ENCODE measurements around the gene FANCC. TPM values are rescaled to one million over a fixed set of nuclear protein-coding genes. Genes with fewer than 3 reads are reported as not detected.
A peak's percentile ranks its signal among the peaks of the same experiment; 100 is the strongest.

FANCC gene
- total RNA-seq, 2 experiments from 2014 or later, result 5.7 to 6.3 TPM

DNA sequence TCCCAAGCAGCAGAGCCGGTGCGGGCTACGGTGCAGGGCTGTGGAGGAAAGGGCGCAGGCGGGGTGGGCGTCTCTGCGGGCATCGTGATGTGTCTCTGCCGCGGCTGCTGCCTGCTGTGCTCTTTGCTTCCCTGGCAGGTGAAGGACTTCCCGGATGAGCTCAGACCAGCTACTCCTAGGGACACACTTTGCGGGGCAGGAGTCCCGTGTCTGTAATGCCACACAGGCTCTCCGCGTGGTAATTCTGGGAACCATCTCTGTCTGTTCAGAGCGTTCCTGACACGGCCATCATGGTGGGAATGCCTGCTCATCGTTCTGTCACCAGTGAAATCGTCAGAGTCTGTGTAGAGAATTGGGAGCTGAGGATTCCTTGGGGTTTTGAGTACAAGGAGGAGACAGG lies 235.5 kb downstream of the FANCC start:
- Mint-ChIP-seq H3K4me3 (no peak overlapping the region), H3K36me3 (ENCODE audit: low read depth) (peaks cover 5% of the 10 kb centered on the region), H3K27me3 (no peaks in the 10 kb centered on the region), H3K27ac (no peak overlapping the region), H3K4me1 (ENCODE audit: low read depth) (no peaks in the 10 kb centered on the region), H3K9me3 (no peaks in the 10 kb centered on the region)
- H3K9me3 ChIP-seq (ENCODE audit: control insufficient read depth in 1 of 2, insufficient read depth in 1 of 2, low read length in 2 of 2), result no peaks in the 10 kb centered on the region
- H3K4me3 ChIP-seq (ENCODE audit: low read length), result no peak overlapping the region
- ChIA-PET POLR2A (no interaction called here), CTCF (no interaction called here)
- DNase-seq, result no peak
- TF ChIP-seq, protein P1, sequence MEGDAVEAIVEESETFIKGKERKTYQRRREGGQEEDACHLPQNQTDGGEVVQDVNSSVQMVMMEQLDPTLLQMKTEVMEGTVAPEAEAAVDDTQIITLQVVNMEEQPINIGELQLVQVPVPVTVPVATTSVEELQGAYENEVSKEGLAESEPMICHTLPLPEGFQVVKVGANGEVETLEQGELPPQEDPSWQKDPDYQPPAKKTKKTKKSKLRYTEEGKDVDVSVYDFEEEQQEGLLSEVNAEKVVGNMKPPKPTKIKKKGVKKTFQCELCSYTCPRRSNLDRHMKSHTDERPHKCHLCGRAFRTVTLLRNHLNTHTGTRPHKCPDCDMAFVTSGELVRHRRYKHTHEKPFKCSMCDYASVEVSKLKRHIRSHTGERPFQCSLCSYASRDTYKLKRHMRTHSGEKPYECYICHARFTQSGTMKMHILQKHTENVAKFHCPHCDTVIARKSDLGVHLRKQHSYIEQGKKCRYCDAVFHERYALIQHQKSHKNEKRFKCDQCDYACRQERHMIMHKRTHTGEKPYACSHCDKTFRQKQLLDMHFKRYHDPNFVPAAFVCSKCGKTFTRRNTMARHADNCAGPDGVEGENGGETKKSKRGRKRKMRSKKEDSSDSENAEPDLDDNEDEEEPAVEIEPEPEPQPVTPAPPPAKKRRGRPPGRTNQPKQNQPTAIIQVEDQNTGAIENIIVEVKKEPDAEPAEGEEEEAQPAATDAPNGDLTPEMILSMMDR (IDR thresholded peaks at IDR 0.05), result no peak
- intact Hi-C loops (cut with DNase I, micrococcal nuclease), result no loop called here
- H3K36me3 ChIP-seq (ENCODE audit: insufficient read depth, low read length), result no peaks in the 10 kb centered on the region
- ATAC-seq (ENCODE audit: poor library complexity), result no peak
- H3K4me1 ChIP-seq (ENCODE audit: insufficient read depth, low read length), result no peaks in the 10 kb centered on the region
- H3K27me3 ChIP-seq (ENCODE audit: control insufficient read depth in 1 of 2, insufficient read depth in 2 of 2, low read length in 2 of 2), result no peaks in the 10 kb centered on the region
- no peak overlapping the region for H3K27ac ChIP-seq (ENCODE audit: low read depth in 1 of 2, low read length in 2 of 2)

DNA sequence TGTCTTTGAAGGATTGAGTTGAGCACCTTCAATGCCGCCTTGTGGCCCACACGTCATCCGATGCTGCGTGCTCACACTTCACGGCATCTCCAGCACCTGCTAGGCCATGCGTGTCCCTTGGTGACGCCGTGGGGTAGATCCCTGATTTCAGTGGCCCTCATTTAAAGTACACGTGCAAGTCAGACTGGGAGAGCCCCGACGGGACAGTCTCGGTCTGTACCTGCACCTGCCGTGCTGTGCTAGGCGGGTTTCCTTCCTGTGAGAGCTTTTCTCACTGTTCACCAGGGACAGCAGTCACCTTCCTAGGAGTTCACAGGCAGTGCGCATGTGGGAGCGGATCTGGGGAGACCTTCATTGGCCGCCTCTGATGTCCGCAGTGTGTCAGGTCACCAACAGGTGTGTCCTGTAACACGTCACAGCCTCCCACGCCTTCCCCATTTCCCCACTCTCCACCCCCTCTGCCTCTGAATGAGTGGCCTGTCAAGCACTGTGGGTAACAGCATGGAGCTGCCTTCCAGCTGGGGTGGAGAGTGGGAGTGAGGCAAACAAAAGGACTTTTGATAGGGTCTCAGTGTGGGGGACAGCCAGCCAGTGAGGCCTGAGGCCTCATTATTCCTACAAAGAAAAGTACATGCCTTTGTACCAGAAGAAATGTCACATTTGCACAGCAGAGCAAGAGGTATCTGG lies 236.4 kb downstream of the FANCC start:
- intact Hi-C loops (cut with DNase I, micrococcal nuclease), result no loop called here
- Histone ChIP-seq H3K27ac (ENCODE audit: low read depth in 1 of 2, low read length in 2 of 2) (no peak overlapping the region), H3K36me3 (ENCODE audit: insufficient read depth, low read length) (no peaks in the 10 kb centered on the region), H3K4me1 (ENCODE audit: insufficient read depth, low read length) (no peaks in the 10 kb centered on the region), H3K27me3 (ENCODE audit: control insufficient read depth in 1 of 2, insufficient read depth in 2 of 2, low read length in 2 of 2) (no peaks in the 10 kb centered on the region), H3K4me3 (ENCODE audit: low read length) (no peak overlapping the region), H3K9me3 (ENCODE audit: control insufficient read depth in 1 of 2, insufficient read depth in 1 of 2, low read length in 2 of 2) (no peaks in the 10 kb centered on the region)
- POLR2A ChIA-PET, result no interaction called here
- peaks cover 5% of the 10 kb centered on the region for H3K36me3 Mint-ChIP-seq (ENCODE audit: low read depth)
- CTCF ChIA-PET, result no interaction called here
- TF ChIP-seq, protein P1 (IDR thresholded peaks at IDR 0.05), result no peak
- H3K27ac Mint-ChIP-seq, result no peak overlapping the region
- ATAC-seq (ENCODE audit: poor library complexity), result no peak
- no peaks in the 10 kb centered on the region for H3K9me3 Mint-ChIP-seq
- DNase-seq, result peak in 1 of 14 experiments; percentile 24
- no peaks in the 10 kb centered on the region for H3K27me3 Mint-ChIP-seq
- H3K4me1 Mint-ChIP-seq (ENCODE audit: low read depth), result no peaks in the 10 kb centered on the region
- no peak overlapping the region for H3K4me3 Mint-ChIP-seq

DNA sequence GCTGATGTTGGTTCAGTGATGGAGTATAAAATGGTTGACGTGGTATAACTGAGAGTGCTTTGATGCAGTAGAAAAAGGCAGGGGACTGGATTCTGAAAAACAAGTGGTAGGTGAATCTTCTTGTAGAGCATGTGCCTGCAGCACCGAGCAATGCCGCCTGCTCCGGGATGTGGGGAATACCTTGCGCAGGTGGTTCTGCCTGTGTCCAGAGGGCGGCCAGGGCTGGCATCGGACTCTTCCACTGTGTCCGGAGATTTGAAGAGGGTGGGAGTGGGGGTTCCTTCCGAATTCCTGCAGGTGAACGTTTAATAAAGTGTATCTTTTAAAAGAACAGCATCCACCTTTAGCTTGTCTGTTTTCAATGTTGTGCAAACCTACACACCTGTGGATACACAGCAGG lies 238.0 kb downstream of the FANCC start:
- Histone ChIP-seq H3K4me1 (ENCODE audit: insufficient read depth, low read length) (no peaks in the 10 kb centered on the region), H3K27ac (ENCODE audit: low read depth in 1 of 2, low read length in 2 of 2) (no peak overlapping the region), H3K4me3 (ENCODE audit: low read length) (no peak overlapping the region), H3K36me3 (ENCODE audit: insufficient read depth, low read length) (no peaks in the 10 kb centered on the region), H3K27me3 (ENCODE audit: control insufficient read depth in 1 of 2, insufficient read depth in 2 of 2, low read length in 2 of 2) (no peaks in the 10 kb centered on the region), H3K9me3 (ENCODE audit: control insufficient read depth in 1 of 2, insufficient read depth in 1 of 2, low read length in 2 of 2) (no peaks in the 10 kb centered on the region)
- DNase-seq (no peak), ATAC-seq (ENCODE audit: poor library complexity) (no peak)
- TF ChIP-seq, protein P1 (IDR thresholded peaks at IDR 0.05), result no peak
- Mint-ChIP-seq H3K4me1 (ENCODE audit: low read depth) (no peaks in the 10 kb centered on the region), H3K27ac (no peak overlapping the region), H3K36me3 (ENCODE audit: low read depth) (peaks cover 5% of the 10 kb centered on the region), H3K27me3 (no peaks in the 10 kb centered on the region), H3K9me3 (no peaks in the 10 kb centered on the region), H3K4me3 (no peak overlapping the region)
- CTCF ChIA-PET, result no interaction called here
- intact Hi-C loops (cut with DNase I, micrococcal nuclease), result no loop called here
- POLR2A ChIA-PET, result no interaction called here
